Measurements from ENCODE around the gene NPR3. TPM values are rescaled to one million over a fixed set of nuclear protein-coding genes. Genes with fewer than 3 reads are reported as not detected.

Gene NPR3
- total and polyA plus RNA-seq, 2 experiments from 2014 or later: 0.07 to 0.15 TPM

DNA sequence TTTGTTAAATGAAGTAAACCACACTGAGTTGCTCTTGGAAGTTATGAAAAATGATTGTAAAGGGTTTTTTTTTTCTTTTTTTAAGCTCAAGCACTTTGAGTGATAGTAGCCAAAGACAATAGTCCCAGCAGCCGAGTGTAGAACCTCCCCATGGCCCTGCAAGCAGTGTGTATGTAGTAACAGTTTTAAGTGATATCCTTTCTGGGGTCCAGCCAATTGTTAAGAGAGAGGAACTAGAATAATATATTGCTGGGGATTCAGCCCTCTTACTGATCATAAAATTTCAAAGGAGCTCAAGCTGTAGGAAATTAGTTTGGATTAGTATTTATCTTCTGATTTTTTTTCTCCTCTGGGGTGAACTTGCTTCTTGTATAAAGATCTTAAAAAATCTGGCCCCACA is 43.2 kb downstream of the NPR3 start (continued):
- TF ChIP-seq, protein P1, sequence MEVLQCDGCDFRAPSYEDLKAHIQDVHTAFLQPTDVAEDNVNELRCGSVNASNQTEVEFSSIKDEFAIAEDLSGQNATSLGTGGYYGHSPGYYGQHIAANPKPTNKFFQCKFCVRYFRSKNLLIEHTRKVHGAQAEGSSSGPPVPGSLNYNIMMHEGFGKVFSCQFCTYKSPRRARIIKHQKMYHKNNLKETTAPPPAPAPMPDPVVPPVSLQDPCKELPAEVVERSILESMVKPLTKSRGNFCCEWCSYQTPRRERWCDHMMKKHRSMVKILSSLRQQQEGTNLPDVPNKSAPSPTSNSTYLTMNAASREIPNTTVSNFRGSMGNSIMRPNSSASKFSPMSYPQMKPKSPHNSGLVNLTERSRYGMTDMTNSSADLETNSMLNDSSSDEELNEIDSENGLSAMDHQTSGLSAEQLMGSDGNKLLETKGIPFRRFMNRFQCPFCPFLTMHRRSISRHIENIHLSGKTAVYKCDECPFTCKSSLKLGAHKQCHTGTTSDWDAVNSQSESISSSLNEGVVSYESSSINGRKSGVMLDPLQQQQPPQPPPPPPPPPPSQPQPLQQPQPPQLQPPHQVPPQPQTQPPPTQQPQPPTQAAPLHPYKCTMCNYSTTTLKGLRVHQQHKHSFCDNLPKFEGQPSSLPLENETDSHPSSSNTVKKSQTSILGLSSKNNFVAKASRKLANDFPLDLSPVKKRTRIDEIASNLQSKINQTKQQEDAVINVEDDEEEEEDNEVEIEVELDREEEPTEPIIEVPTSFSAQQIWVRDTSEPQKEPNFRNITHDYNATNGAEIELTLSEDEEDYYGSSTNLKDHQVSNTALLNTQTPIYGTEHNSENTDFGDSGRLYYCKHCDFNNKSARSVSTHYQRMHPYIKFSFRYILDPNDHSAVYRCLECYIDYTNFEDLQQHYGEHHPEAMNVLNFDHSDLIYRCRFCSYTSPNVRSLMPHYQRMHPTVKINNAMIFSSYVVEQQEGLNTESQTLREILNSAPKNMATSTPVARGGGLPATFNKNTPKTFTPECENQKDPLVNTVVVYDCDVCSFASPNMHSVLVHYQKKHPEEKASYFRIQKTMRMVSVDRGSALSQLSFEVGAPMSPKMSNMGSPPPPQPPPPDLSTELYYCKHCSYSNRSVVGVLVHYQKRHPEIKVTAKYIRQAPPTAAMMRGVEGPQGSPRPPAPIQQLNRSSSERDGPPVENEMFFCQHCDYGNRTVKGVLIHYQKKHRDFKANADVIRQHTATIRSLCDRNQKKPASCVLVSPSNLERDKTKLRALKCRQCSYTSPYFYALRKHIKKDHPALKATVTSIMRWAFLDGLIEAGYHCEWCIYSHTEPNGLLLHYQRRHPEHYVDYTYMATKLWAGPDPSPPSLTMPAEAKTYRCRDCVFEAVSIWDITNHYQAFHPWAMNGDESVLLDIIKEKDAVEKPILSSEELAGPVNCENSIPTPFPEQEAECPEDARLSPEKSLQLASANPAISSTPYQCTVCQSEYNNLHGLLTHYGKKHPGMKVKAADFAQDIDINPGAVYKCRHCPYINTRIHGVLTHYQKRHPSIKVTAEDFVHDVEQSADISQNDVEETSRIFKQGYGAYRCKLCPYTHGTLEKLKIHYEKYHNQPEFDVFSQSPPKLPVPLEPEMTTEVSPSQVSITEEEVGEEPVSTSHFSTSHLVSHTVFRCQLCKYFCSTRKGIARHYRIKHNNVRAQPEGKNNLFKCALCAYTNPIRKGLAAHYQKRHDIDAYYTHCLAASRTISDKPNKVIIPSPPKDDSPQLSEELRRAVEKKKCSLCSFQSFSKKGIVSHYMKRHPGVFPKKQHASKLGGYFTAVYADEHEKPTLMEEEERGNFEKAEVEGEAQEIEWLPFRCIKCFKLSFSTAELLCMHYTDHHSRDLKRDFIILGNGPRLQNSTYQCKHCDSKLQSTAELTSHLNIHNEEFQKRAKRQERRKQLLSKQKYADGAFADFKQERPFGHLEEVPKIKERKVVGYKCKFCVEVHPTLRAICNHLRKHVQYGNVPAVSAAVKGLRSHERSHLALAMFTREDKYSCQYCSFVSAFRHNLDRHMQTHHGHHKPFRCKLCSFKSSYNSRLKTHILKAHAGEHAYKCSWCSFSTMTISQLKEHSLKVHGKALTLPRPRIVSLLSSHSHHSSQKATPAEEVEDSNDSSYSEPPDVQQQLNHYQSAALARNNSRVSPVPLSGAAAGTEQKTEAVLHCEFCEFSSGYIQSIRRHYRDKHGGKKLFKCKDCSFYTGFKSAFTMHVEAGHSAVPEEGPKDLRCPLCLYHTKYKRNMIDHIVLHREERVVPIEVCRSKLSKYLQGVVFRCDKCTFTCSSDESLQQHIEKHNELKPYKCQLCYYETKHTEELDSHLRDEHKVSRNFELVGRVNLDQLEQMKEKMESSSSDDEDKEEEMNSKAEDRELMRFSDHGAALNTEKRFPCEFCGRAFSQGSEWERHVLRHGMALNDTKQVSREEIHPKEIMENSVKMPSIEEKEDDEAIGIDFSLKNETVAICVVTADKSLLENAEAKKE (CRISPR knock-in tag; IDR thresholded peaks at IDR 0.05): no peak
- TF ChIP-seq ZNF331 (CRISPR knock-in tag; IDR thresholded peaks at IDR 0.05; ENCODE audit: low read depth) (no peak), JUNB (IDR thresholded peaks at IDR 0.05; ENCODE audit: unreplicated experiment) (no peak), CREB1 (CRISPR knock-in tag; IDR thresholded peaks at IDR 0.05; ENCODE audit: low read depth) (no peak), STAT1 (IDR thresholded peaks at IDR 0.05; ENCODE audit: unreplicated experiment) (no peak)
- TF ChIP-seq, protein P2, sequence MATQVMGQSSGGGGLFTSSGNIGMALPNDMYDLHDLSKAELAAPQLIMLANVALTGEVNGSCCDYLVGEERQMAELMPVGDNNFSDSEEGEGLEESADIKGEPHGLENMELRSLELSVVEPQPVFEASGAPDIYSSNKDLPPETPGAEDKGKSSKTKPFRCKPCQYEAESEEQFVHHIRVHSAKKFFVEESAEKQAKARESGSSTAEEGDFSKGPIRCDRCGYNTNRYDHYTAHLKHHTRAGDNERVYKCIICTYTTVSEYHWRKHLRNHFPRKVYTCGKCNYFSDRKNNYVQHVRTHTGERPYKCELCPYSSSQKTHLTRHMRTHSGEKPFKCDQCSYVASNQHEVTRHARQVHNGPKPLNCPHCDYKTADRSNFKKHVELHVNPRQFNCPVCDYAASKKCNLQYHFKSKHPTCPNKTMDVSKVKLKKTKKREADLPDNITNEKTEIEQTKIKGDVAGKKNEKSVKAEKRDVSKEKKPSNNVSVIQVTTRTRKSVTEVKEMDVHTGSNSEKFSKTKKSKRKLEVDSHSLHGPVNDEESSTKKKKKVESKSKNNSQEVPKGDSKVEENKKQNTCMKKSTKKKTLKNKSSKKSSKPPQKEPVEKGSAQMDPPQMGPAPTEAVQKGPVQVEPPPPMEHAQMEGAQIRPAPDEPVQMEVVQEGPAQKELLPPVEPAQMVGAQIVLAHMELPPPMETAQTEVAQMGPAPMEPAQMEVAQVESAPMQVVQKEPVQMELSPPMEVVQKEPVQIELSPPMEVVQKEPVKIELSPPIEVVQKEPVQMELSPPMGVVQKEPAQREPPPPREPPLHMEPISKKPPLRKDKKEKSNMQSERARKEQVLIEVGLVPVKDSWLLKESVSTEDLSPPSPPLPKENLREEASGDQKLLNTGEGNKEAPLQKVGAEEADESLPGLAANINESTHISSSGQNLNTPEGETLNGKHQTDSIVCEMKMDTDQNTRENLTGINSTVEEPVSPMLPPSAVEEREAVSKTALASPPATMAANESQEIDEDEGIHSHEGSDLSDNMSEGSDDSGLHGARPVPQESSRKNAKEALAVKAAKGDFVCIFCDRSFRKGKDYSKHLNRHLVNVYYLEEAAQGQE (IDR thresholded peaks at IDR 0.05; ENCODE audit: unreplicated experiment): no peak
- TF ChIP-seq, protein P3, sequence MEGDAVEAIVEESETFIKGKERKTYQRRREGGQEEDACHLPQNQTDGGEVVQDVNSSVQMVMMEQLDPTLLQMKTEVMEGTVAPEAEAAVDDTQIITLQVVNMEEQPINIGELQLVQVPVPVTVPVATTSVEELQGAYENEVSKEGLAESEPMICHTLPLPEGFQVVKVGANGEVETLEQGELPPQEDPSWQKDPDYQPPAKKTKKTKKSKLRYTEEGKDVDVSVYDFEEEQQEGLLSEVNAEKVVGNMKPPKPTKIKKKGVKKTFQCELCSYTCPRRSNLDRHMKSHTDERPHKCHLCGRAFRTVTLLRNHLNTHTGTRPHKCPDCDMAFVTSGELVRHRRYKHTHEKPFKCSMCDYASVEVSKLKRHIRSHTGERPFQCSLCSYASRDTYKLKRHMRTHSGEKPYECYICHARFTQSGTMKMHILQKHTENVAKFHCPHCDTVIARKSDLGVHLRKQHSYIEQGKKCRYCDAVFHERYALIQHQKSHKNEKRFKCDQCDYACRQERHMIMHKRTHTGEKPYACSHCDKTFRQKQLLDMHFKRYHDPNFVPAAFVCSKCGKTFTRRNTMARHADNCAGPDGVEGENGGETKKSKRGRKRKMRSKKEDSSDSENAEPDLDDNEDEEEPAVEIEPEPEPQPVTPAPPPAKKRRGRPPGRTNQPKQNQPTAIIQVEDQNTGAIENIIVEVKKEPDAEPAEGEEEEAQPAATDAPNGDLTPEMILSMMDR (conservative IDR thresholded peaks at IDR 0.05; ENCODE audit: low read depth in 2 of 2): no peak

Data from GM23338 (cell line).